NCI-H2196 treated with DMSO at 0.1 percent for 48 hours (cell line): ENCODE results near the gene RAMP3.
"Not testable (repeated sequence)": the region's sequence is repeated elsewhere in the genome, so short reads cannot be mapped to it uniquely, and the experiment has no call there.

ENCODE experiments used
- DNase-seq: peaks from one replicate; lab custom pipeline; 2025; ENCODE audit not compliant: unreplicated experiment; lab: John Stamatoyannopoulos, UW

The RAMP3 gene

GRCh38 chr7:45190406-45191165 lies 33.0 kb downstream of the RAMP3 start:
- DNase-seq, result no peak

GRCh38 chr7:45191396-45191795 lies 33.8 kb downstream of the RAMP3 start:
- DNase-seq, result no peak

- DNase-seq, result no peak
Measured at GRCh38 chr7:45192621-45193041, 35.0 kb downstream of the RAMP3 start.

- DNase-seq, result no peak
Measured at GRCh38 chr7:45193828-45194227, 36.2 kb downstream of the RAMP3 start.

- no peak for DNase-seq
Measured at GRCh38 chr7:45196374-45196773, 38.8 kb downstream of the RAMP3 start.

GRCh38 chr7:45197461-45197860 lies 39.9 kb downstream of the RAMP3 start:
- no peak for DNase-seq

- DNase-seq, result no peak
Measured at GRCh38 chr7:45198986-45199385, 41.4 kb downstream of the RAMP3 start.

GRCh38 chr7:45199506-45199905 lies 41.9 kb downstream of the RAMP3 start:
- no peak for DNase-seq

DNA sequence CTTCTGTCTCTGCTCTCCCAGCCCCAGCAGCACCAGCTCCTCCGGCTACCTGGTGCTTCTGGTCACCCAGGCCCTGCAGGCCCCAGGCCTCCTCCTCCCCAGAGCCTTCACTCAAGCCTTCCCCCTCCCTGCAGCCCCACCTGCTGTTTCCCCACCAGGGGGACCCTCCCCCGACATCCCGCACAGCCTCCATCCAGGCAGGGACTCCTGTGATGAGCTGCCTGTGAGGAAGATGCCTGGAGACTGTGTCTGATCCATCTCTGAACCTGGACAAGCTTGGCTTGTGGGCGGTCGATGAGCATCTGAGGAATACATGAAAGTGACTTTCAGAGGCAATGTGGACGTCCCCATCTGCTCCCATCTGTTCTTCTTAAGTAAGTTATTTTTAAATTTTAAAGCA lies 45.0 kb downstream of the RAMP3 start:
- no peak for DNase-seq

DNA sequence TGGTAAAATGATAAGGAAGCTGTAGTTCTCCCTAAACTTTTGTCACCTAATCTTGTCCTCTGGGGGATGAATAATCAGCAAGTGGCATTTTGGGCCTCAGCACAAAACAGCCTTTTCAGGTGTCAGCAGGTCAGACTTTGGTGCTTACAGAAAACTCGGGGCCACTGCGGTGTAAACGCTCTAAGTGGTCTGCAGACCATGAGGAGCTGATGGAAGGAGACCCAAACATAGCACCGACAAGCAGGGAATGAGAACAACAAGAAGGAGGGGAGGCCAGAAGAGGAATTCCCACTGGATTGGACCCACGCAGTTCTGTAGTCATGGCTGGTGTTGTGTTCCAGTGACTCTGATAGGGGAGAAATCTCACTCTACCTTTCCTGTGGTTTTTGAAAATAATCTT lies 45.4 kb downstream of the RAMP3 start:
- no peak for DNase-seq

- DNase-seq, result no peak
Measured at GRCh38 chr7:45203459-45203858, 45.9 kb downstream of the RAMP3 start.

GRCh38 chr7:45203936-45204445 lies 46.4 kb downstream of the RAMP3 start:
- DNase-seq, result no peak

DNA sequence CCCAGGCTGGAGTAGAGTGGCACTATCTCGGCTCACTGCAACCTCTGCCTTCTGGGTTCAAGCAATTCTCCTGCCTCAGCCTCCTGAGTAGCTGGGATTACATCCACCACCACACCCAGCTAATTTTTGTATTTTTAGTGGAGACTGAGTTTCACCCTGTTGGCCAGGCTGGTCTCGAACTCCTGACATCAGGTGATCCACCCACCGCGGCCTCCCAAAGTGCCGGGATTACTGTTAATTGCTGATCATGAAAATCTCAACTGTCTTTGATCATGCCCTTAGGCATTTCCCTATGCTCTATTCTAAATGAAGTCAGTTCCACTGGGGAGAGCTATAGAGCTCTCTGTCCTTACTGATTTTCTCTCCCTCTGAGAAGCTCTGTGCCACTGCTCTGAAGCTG lies 48.7 kb downstream of the RAMP3 start:
- not testable (repeated sequence) for DNase-seq

GRCh38 chr7:45209909-45210308 lies 52.3 kb downstream of the RAMP3 start:
- not testable (repeated sequence) for DNase-seq

- DNase-seq, result no peak
Measured at GRCh38 chr7:45211066-45211465, 53.5 kb downstream of the RAMP3 start.

- DNase-seq, result no peak
Measured at GRCh38 chr7:45211958-45212357, 54.4 kb downstream of the RAMP3 start.

GRCh38 chr7:45212606-45213005 lies 55.0 kb downstream of the RAMP3 start:
- no peak for DNase-seq

DNA sequence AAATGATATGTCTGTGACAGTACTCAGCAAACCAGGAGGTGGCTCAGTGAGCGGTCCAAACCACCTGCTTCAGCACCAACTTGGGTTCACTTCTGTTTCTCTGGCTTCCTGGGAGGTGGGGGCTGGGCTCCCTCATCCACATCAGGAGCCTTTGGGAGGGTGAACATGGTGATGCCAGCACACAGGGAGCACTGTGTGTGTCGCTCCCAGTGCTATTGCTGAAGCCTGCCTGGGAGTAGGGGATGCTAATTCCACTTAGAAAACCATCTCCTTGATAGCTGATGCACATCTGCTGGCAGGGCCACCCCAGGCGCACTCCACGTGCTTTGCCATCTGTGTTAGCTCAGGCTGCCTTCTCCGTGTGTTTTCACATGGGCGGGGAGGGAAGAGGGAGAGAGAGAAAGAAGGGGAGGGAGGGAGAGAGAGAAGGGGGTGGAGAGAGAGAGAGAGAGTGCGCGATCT lies 58.0 kb downstream of the RAMP3 start:
- no peak for DNase-seq

DNA sequence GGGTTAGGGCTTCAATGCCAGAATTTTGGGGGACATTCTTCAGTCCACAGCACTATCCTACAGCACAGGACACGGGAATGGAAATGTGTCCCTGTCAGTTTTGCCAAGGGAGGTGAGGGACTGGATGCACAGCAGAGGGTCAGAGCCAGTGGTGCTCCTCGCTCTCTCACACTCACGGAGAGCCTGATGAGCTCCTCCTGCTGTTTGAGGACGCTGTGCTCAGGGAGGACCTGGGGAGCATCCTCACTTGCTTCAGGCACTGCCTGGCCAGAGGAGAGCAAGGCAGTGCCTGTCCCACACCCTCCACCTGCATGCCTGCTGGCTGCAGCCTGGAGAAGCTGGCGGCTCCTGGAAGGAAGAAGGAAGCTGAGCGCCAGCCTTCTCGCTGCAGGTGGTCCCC lies 58.6 kb downstream of the RAMP3 start:
- DNase-seq, result no peak

DNA sequence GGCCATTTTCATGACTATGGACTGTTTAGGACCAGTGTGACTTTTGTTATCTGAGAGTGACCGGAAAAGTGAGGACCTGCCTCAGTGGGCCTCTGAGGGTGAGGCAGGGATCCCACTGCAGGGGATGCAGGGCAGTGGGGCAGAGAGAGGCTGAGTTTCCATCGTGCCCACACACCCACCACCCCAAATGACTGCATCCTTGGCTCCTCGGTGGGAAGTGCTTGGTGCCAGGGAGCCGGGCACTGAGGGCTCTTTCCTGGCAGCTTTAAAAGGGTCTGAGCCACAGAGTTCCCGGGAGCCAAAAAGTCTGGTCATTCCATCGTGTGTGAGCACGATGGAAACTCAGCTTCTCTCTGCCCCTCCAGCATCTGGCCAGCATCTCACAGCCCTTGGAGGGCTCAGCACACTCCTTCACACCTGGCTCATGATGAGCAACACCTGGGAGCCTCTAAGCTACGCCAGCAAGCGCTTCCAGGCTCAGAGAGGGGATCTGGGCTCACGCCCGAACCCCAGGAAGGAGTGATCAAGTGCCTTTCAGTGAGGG lies 59.1 kb downstream of the RAMP3 start:
- DNase-seq, result no peak

DNA sequence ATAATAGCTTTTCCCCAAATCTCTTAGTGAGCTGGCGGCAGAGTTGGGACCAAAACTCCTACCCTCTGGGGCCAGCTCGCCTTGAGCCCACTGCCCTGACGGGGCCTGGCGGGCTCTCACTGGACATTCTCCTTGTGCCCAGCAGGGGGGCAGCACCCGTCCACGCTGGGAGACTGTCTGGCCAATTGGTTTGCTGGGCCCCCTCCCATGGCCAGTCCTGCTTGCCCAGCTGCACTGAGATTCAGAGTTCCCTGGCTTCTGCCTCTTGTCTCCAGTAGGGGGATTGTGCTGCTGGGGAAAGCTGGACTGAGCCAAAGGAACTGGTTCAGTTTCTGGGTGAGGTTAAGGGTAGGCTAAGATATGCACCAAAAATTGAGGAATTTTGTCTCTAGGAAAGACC lies 59.8 kb downstream of the RAMP3 start:
- no peak for DNase-seq

- DNase-seq, result no peak
Measured at GRCh38 chr7:45219130-45219529, 61.5 kb downstream of the RAMP3 start.
